PC-3 (cell line): ENCODE data around the gene UNC13A. TPM values are rescaled to one million over a fixed set of nuclear protein-coding genes. Genes with fewer than 3 reads are reported as not detected.

Experiments used
- ATAC-seq: fragments of 200-7000 bp; cut with Tn5 transposase; 2 replicates; pipeline ENCODE4 v1.9.1; 2020; ENCODE audit warnings: mild to moderate bottlenecking, moderate library complexity
- BruUV-seq: library from RNA; stranded (reverse); fragments of 400-500 nt; replicated peaks from 2 replicates; lab custom pipeline; 2021; lab: Mats Ljungman, UMichigan
- CTCF ChIA-PET: fragments of 300-600 bp; sonication (Branson Sonifier 250); formaldehyde crosslinking; loops from one replicate; lab custom pipeline; 2022; ENCODE audit warnings: antibody characterized with exemption; lab: Charles Lee
- POLR2A ChIA-PET: fragments of 300-600 bp; sonication (Branson Sonifier 250); formaldehyde crosslinking; loops from one replicate; lab custom pipeline; 2022; ENCODE audit warnings: antibody characterized with exemption; ENCODE audit not compliant: unreplicated experiment; lab: Charles Lee
- DNase-seq: peaks from one replicate; pipeline ENCODE4 v3.0.0-alpha.2; 2015
- H2AFZ ChIP-seq: fragments of 300-600 bp; sonication (generic); 2 replicates; pipeline ENCODE4 v1.6.0; 2016; ENCODE audit warnings: antibody characterized with exemption, low read length
- H3F3A ChIP-seq: fragments of 300-600 bp; sonication (generic); one replicate; pipeline ENCODE4 v1.6.0; 2017; ENCODE audit warnings: antibody characterized with exemption, low read length, control low read depth, mild to moderate bottlenecking; ENCODE audit not compliant: unreplicated experiment
- H3K27ac ChIP-seq: fragments of 300-600 bp; sonication (generic); 2 replicates; pipeline ENCODE4 v1.5.1; 2016; ENCODE audit warnings: mild to moderate bottlenecking, low read length
- H3K27me3 ChIP-seq: fragments of 300-600 bp; sonication (generic); 2 replicates; pipeline ENCODE4 v1.6.1; 2016; ENCODE audit warnings: low read length, mixed read lengths
- H3K36me3 ChIP-seq: fragments of 300-600 bp; sonication (generic); 2 replicates; pipeline ENCODE4 v1.6.1; 2016; ENCODE audit warnings: low read depth, mixed run types, low read length, mixed read lengths
- H3K4me1 ChIP-seq: fragments of 300-600 bp; sonication (generic); 2 replicates; pipeline ENCODE4 v1.5.1; 2016; ENCODE audit warnings: low read length; ENCODE audit not compliant: insufficient read depth
- H3K4me2 ChIP-seq: fragments of 300-600 bp; sonication (generic); 2 replicates; pipeline ENCODE4 v1.6.0; 2016; ENCODE audit warnings: low read length
- H3K4me3 ChIP-seq: fragments of 300-600 bp; sonication (generic); 2 replicates; pipeline ENCODE4 v1.5.1; 2016; ENCODE audit warnings: mild to moderate bottlenecking, low read length, mixed read lengths
- H3K79me2 ChIP-seq: fragments of 300-600 bp; sonication (generic); 2 replicates; pipeline ENCODE4 v1.6.1; 2017; ENCODE audit warnings: low read length, mixed read lengths
- H3K9ac ChIP-seq: fragments of 300-600 bp; sonication (generic); 2 replicates; pipeline ENCODE4 v1.6.0; 2016; ENCODE audit warnings: mild to moderate bottlenecking, low read length
- H3K9me2 ChIP-seq: fragments of 300-600 bp; sonication (generic); replicated peaks from 2 replicates; pipeline ENCODE4 v1.6.1; 2016; ENCODE audit warnings: mixed run types, low read length, mixed read lengths
- H3K9me3 ChIP-seq: fragments of 300-600 bp; sonication (generic); 2 replicates; pipeline ENCODE4 v1.6.1; 2016; ENCODE audit warnings: low read length, mixed read lengths
- H4K20me1 ChIP-seq: fragments of 300-600 bp; sonication (generic); 2 replicates; pipeline ENCODE4 v1.6.1; 2016; ENCODE audit warnings: low read length, mixed read lengths
- CTCF ChIP-seq: fragments of 300-600 bp; sonication (generic); conservative IDR thresholded peaks from 2 replicates; pipeline ENCODE4 v1.5.1; 2017; ENCODE audit warnings: antibody characterized with exemption, low read depth, mild to moderate bottlenecking, low read length
- EZH2 ChIP-seq: fragments of 300-600 bp; sonication (generic); IDR thresholded peaks from one replicate; pipeline ENCODE4 v1.6.1; 2017; ENCODE audit warnings: antibody characterized with exemption, mild to moderate bottlenecking, low read length; ENCODE audit not compliant: unreplicated experiment
- EZH2phosphoT487 ChIP-seq: fragments of 300-600 bp; sonication (generic); IDR thresholded peaks from 2 replicates; pipeline ENCODE4 v1.6.1; 2018; ENCODE audit warnings: mild to moderate bottlenecking, antibody characterized with exemption, low read length, borderline replicate concordance
- intact Hi-C: fragments of 100-400 bp; cut with micrococcal nuclease; formaldehyde crosslinking; loops from 2 replicates; pipeline ENCODE4 v1.9.0; 2023
- total RNA-seq: library from RNA; depleted of rRNA; stranded (reverse); fragments of >200 nt; gene quantifications from 2 replicates; pipeline ENCODE4 v1.2.3, GENCODE V29; 2014

The UNC13A gene
- total RNA-seq, 1 experiment from 2014 or later = not detected

DNA sequence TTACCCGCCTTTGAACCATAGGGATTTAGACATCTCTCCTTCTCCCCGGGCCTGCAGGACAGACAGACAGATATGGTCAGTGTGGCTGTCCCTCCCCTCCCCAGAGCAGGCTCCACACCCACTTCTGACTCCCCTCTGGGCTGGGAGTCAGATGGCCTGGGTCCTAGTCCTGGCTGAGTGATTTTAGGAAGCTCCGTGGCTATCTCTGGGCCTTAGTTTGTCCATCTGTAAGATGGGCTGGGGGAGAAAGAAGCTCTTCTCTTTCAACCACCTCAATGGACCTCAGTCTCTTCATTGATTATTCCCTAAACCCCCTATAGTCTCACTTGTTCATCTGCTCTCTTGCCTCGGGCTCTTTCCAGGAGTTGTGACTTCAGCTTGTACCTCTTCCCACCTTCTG is 35.5 kb downstream of the UNC13A start:
- intact Hi-C loops = no loop called here
- Histone ChIP-seq H3K4me2 (no peak overlapping the region), H3K27ac (no peak overlapping the region), H3F3A (no peaks in the 10 kb centered on the region), H3K4me1 (no peaks in the 10 kb centered on the region), H3K9me3 (no peaks in the 10 kb centered on the region), H2AFZ (no peak overlapping the region), H3K36me3 (no peaks in the 10 kb centered on the region), H3K9me2 (no peaks in the 10 kb centered on the region), H3K9ac (no peak overlapping the region), H4K20me1 (no peaks in the 10 kb centered on the region), H3K79me2 (no peaks in the 10 kb centered on the region), H3K4me3 (no peak overlapping the region), H3K27me3 (no peaks in the 10 kb centered on the region)
- ChIA-PET CTCF (no interaction called here), POLR2A (no interaction called here)
- BruUV-seq = no TSS peak
- TF ChIP-seq CTCF (no peak), EZH2 (no peak), EZH2phosphoT487 (no peak)
- ATAC-seq (no peak), DNase-seq (no peak)

DNA sequence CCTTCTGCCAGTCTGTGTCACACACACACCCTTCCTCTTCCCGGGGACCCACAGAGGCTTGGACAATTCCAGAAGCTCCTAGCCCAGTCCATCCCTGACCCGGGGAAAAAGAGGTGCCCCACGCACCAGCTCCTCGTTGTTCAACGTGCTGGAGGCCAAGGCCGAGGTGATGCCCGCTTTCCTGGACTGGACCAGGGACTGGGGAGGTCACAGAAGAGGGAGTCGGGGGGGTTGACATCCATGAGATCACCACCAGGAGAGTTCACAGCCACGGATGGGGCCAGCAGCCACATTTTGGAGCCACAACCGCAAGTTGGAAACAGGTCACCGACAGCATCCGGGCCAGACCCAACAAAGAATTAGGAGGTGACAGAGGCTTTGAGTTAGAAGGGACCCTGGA is 39.4 kb downstream of the UNC13A start:
- intact Hi-C loops = no loop called here

DNA sequence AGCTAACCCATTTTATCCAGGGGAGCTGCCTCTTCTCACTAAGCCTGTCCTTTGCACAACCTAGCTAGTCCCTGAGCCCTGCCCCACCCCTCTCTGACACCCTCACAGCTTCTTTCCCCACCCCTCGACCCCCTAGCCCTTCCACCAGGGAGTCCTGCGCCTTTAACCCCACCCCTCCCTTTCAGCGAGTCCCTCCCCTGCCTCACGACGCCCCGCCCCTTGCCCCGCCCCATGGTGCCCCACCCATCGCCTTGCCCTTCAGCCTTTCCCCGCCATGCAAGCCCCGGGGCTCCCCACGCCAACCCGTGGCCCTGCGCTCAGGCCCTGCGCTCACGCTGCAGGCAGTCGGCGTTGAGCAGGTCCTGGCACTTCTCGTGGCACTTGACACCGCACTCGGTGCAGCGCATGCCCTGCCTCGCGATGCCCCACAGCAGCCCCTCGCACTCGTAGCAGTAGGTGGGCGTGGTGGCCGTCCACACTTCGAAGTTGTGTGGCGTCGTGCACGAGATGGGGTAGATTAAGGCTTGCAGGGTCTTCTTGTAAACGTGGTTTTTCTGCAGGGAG is 40.0 kb downstream of the UNC13A start:
- no peaks in the 10 kb centered on the region for H3K27me3 ChIP-seq
- TF ChIP-seq EZH2phosphoT487 (no peak), CTCF (no peak), EZH2 (no peak)
- no peak for DNase-seq
- H4K20me1 ChIP-seq = no peaks in the 10 kb centered on the region
- H3K27ac ChIP-seq = no peak overlapping the region
- ChIA-PET CTCF (no interaction called here), POLR2A (no interaction called here)
- H3K9me3 ChIP-seq = no peaks in the 10 kb centered on the region
- no peak for ATAC-seq
- H3K4me1 ChIP-seq = no peaks in the 10 kb centered on the region
- BruUV-seq = no TSS peak
- H3K36me3 ChIP-seq = no peaks in the 10 kb centered on the region
- H3K79me2 ChIP-seq = no peaks in the 10 kb centered on the region
- H3K9ac ChIP-seq = no peak overlapping the region
- no peak overlapping the region for H3K4me2 ChIP-seq
- H2AFZ ChIP-seq = no peak overlapping the region
- intact Hi-C loops = no loop called here
- no peak overlapping the region for H3K4me3 ChIP-seq
- no peaks in the 10 kb centered on the region for H3F3A ChIP-seq
- no peaks in the 10 kb centered on the region for H3K9me2 ChIP-seq

More for the DNA sequence above, 39.4 kb downstream of the UNC13A start:
- no peaks in the 10 kb centered on the region for H3K36me3 ChIP-seq
- H3K4me3 ChIP-seq = no peak overlapping the region
- no peaks in the 10 kb centered on the region for H3F3A ChIP-seq
- DNase-seq (no peak), ATAC-seq (no peak)
- TF ChIP-seq EZH2 = no peak
- H2AFZ ChIP-seq = no peak overlapping the region
- H3K27me3 ChIP-seq = no peaks in the 10 kb centered on the region
- ChIA-PET CTCF (no interaction called here), POLR2A (no interaction called here)
- no peaks in the 10 kb centered on the region for H4K20me1 ChIP-seq
- H3K79me2 ChIP-seq = no peaks in the 10 kb centered on the region
- H3K4me1 ChIP-seq = no peaks in the 10 kb centered on the region
- no peaks in the 10 kb centered on the region for H3K9me3 ChIP-seq
- H3K9me2 ChIP-seq = no peaks in the 10 kb centered on the region
- no peak overlapping the region for H3K4me2 ChIP-seq
- H3K27ac ChIP-seq = no peak overlapping the region
- no TSS peak for BruUV-seq
- H3K9ac ChIP-seq = no peak overlapping the region
